ENCODE data around the gene ABCA3. TPM values are rescaled to one million over a fixed set of nuclear protein-coding genes. Genes with fewer than 3 reads are reported as not detected.

The ABCA3 gene
- total and polyA plus RNA-seq, 9 donors, result 2.0 to 11.3 (median 6.9) TPM

GRCh38 chr16:2323701-2324100 is 16.8 kb downstream of the ABCA3 start:
- H3K27ac ChIP-seq, result no peak overlapping the region
- no peaks in the 10 kb centered on the region for H3K27me3 ChIP-seq
- H3K4me3 ChIP-seq, result no peak overlapping the region
- H3K4me1 ChIP-seq (ENCODE audit: insufficient read depth), result no peaks in the 10 kb centered on the region
- no peaks in the 10 kb centered on the region for H3K36me3 ChIP-seq
- H3K9me3 ChIP-seq, result no peaks in the 10 kb centered on the region
- no peak for DNase-seq
- intact Hi-C loops (cut with DNase I), result no loop called here
- 83 to 86% (median 84%) methylated on average over 8 of the region's 8 CpGs for WGBS, 3 donors
- TF ChIP-seq, protein P1, sequence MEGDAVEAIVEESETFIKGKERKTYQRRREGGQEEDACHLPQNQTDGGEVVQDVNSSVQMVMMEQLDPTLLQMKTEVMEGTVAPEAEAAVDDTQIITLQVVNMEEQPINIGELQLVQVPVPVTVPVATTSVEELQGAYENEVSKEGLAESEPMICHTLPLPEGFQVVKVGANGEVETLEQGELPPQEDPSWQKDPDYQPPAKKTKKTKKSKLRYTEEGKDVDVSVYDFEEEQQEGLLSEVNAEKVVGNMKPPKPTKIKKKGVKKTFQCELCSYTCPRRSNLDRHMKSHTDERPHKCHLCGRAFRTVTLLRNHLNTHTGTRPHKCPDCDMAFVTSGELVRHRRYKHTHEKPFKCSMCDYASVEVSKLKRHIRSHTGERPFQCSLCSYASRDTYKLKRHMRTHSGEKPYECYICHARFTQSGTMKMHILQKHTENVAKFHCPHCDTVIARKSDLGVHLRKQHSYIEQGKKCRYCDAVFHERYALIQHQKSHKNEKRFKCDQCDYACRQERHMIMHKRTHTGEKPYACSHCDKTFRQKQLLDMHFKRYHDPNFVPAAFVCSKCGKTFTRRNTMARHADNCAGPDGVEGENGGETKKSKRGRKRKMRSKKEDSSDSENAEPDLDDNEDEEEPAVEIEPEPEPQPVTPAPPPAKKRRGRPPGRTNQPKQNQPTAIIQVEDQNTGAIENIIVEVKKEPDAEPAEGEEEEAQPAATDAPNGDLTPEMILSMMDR (IDR thresholded peaks at IDR 0.05), result no peak
- TF ChIP-seq POLR2A (IDR thresholded peaks at IDR 0.05) (no peak), EP300 (IDR thresholded peaks at IDR 0.05) (no peak)

DNA sequence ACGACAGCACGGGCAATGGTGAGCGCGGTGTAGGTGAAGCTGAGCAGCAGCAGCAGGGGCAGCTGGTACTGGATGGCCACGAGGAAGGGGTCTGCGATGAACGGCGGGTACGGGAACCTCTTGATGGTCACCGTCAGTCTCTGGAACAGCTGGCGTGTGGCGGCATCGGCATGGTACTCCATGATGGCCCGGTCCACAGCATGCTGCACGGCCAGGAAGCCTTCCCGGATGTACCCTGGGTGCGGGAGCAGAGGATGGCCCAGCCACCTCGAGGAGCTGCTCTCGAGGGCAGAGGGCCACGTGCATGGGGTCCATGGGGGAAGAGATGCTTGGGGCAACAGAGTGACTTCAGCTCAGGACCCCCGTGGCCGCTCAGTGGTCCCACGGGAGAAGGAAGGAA is 20.9 kb downstream of the ABCA3 start:
- Histone ChIP-seq H3K27ac (no peak overlapping the region), H3K9me3 (no peaks in the 10 kb centered on the region), H3K4me3 (no peak overlapping the region), H3K4me1 (ENCODE audit: insufficient read depth) (no peaks in the 10 kb centered on the region), H3K36me3 (no peaks in the 10 kb centered on the region), H3K27me3 (no peaks in the 10 kb centered on the region)
- WGBS, 3 donors, result 88 to 92% (median 89%) methylated on average over 23 of the region's 23 CpGs
- TF ChIP-seq, protein P1 (IDR thresholded peaks at IDR 0.05), result no peak
- TF ChIP-seq POLR2A (IDR thresholded peaks at IDR 0.05), result no peak
- TF ChIP-seq EP300 (IDR thresholded peaks at IDR 0.05), result no peak
- no peak for DNase-seq
- intact Hi-C loops (cut with DNase I), result no loop called here

GRCh38 chr16:2317231-2318020 is 23.1 kb downstream of the ABCA3 start:
- Histone ChIP-seq H3K36me3 (no peaks in the 10 kb centered on the region), H3K4me1 (ENCODE audit: insufficient read depth) (no peaks in the 10 kb centered on the region), H3K4me3 (no peak overlapping the region), H3K27ac (no peak overlapping the region), H3K9me3 (no peaks in the 10 kb centered on the region), H3K27me3 (no peaks in the 10 kb centered on the region)
- TF ChIP-seq EP300 (IDR thresholded peaks at IDR 0.05) (no peak), POLR2A (IDR thresholded peaks at IDR 0.05) (no peak)
- TF ChIP-seq, protein P1 (IDR thresholded peaks at IDR 0.05), result no peak
- 91 to 93% (median 92%) methylated on average over 26 of the region's 26 CpGs for WGBS, 3 donors
- intact Hi-C loops (cut with DNase I), result no loop called here
- DNase-seq, result no peak

- H3K9me3 ChIP-seq, result no peaks in the 10 kb centered on the region
- no peak for TF ChIP-seq EP300 (IDR thresholded peaks at IDR 0.05)
- TF ChIP-seq POLR2A (IDR thresholded peaks at IDR 0.05), result no peak
- TF ChIP-seq, protein P1 (IDR thresholded peaks at IDR 0.05), result no peak
- DNase-seq, result no peak
- H3K27ac ChIP-seq, result no peak overlapping the region
- no peaks in the 10 kb centered on the region for H3K27me3 ChIP-seq
- no peaks in the 10 kb centered on the region for H3K36me3 ChIP-seq
- intact Hi-C loops (cut with DNase I), result no loop called here
- 88 to 95% (median 91%) methylated on average over 30 of the region's 30 CpGs for WGBS, 3 donors
- no peaks in the 10 kb centered on the region for H3K4me1 ChIP-seq (ENCODE audit: insufficient read depth)
- H3K4me3 ChIP-seq, result no peak overlapping the region
Observed at GRCh38 chr16:2308089-2308962, 32.2 kb downstream of the ABCA3 start.
